Measurements from ENCODE around the gene VWA1.

Gene VWA1

DNA sequence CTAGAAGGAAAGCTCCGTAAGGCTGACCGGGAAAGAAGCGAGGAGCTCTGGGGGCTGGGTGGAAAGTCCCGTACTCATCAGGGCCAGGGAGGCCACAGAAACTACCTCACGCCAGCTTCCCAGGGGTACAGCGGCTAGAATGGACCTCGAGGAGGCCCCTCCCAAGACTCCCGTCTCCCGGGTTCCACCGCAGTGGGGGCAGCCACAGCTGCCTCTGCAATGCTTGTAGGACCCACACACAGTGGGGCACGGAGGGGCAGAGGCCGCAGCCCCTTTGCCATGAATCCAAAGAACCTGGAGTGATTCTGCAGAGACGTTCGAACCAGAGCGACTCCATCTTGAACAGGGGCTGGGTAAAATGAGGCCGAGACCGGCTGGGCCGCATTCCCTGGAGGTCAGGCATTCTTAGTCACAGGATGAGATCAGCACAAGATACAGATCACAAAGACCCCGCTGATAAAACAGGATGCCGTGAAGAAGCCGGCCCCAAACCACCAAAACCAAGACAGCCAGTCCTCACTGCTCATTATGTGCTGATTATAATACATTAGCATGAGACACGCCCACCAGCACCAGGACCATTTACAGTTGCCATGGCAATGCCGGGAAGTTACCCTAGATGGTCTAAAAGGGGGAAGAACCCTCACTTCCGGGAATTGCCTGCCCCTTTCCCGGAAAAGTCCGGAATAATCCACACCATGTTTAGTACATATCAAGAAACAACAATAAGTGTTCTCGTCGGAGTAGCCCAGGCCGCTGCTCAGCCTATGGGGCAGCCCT is 12.8 kb upstream of the VWA1 start:
- no peak overlapping the region for H3K27ac ChIP-seq
- TF ChIP-seq ZFX (IDR thresholded peaks at IDR 0.05): no peak
- TF ChIP-seq, protein P1, sequence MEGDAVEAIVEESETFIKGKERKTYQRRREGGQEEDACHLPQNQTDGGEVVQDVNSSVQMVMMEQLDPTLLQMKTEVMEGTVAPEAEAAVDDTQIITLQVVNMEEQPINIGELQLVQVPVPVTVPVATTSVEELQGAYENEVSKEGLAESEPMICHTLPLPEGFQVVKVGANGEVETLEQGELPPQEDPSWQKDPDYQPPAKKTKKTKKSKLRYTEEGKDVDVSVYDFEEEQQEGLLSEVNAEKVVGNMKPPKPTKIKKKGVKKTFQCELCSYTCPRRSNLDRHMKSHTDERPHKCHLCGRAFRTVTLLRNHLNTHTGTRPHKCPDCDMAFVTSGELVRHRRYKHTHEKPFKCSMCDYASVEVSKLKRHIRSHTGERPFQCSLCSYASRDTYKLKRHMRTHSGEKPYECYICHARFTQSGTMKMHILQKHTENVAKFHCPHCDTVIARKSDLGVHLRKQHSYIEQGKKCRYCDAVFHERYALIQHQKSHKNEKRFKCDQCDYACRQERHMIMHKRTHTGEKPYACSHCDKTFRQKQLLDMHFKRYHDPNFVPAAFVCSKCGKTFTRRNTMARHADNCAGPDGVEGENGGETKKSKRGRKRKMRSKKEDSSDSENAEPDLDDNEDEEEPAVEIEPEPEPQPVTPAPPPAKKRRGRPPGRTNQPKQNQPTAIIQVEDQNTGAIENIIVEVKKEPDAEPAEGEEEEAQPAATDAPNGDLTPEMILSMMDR (conservative IDR thresholded peaks at IDR 0.05): no peak

DNA sequence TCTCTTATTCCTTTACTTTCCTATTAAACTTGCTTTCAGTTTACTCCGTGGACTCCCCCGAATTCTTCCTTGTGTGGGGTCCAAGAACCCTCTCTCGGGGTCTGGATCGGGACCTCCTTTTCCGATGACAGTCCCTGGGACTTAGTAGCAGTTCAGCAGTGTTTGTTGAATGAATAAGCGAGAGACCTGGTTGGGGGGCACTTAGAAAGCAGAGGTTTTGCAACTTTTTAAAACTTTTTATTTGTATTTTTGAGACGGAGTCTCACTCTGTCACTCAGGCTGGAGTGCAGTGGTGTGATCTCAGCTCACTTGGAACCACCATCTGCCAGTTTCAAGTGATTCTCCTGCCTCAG is 12.3 kb upstream of the VWA1 start:
- TF ChIP-seq, protein P1 (conservative IDR thresholded peaks at IDR 0.05): no peak
- TF ChIP-seq ZFX (IDR thresholded peaks at IDR 0.05): no peak
- no peak overlapping the region for H3K27ac ChIP-seq

DNA sequence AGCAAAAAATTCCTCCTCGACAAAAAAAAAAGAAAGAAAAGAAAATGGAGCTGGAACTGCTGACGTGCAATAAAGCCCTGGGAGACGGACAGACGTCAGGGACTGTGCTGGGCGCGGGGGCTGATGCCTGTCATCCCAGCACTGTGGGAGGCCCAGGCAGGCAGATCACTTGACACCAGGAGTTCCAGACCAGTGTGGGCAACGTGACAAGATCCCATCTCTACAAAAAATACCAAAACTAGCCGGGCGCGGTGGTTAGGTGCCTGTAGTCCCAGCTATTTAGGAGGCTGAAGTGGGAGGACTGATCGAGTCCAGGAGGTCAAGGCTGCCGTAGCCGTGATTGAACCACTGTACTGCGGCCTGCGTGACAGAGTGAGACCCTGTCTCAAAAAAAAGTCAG is 10.8 kb upstream of the VWA1 start:
- no peak overlapping the region for H3K27ac ChIP-seq
- TF ChIP-seq, protein P1 (conservative IDR thresholded peaks at IDR 0.05): no peak
- no peak for TF ChIP-seq ZFX (IDR thresholded peaks at IDR 0.05)

DNA sequence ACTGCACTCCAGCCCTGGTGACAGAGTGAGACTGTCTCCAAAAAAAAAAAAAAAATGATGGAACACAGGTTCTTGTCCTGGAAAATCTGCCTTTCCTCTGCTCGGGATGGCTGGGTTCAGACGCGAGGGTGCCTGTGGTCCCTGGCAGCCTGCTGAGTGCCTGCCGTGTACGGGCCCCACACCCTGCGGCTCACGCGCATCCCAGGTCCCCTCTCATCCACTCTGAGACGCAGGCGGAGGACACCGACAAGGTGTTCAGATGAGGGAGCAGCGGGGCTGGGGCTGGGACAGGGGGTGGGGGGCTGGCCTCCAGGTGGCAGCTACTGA is 10.1 kb upstream of the VWA1 start:
- no peak overlapping the region for H3K27ac ChIP-seq
- no peak for TF ChIP-seq ZFX (IDR thresholded peaks at IDR 0.05)
- TF ChIP-seq, protein P1 (conservative IDR thresholded peaks at IDR 0.05): no peak

DNA sequence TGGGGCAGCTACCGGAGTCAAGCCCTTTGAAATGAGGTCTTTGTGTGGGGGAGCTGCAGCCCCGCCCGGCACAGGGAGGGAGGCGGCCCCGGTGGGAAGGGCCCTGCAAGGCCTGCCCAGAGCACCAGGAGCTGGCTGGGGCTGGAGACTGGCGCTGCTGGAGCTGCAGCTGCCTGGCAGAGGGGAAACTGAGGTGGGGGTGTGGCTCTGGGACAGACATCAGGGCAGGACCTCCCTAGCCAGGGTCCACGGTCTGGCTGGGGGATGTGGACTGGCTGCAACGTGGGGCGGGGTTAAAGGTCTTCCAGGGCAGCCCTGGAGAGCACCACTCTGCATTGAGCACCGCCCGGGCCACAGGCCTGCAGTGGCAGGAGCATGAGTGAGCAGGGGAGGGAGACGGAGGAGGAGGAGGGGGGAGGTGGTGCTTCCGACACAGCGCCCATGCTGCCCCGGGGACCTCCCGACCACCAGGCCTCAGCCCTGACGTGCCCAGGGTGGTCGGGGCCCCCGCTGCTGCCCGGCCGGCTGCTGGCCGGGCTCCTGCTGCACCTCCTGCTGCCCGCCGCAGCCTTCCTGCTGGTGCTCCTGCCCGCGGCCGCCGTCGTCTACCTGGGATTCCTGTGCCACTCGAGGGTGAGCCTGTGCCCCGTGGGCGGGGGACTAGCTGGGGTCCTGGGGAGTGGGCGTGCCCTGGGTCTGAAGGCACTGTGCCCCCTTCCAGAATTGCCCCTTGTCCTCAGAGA is 9.6 kb upstream of the VWA1 start:
- no peak for TF ChIP-seq ZFX (IDR thresholded peaks at IDR 0.05)
- TF ChIP-seq, protein P1 (conservative IDR thresholded peaks at IDR 0.05): no peak
- no peak overlapping the region for H3K27ac ChIP-seq

DNA sequence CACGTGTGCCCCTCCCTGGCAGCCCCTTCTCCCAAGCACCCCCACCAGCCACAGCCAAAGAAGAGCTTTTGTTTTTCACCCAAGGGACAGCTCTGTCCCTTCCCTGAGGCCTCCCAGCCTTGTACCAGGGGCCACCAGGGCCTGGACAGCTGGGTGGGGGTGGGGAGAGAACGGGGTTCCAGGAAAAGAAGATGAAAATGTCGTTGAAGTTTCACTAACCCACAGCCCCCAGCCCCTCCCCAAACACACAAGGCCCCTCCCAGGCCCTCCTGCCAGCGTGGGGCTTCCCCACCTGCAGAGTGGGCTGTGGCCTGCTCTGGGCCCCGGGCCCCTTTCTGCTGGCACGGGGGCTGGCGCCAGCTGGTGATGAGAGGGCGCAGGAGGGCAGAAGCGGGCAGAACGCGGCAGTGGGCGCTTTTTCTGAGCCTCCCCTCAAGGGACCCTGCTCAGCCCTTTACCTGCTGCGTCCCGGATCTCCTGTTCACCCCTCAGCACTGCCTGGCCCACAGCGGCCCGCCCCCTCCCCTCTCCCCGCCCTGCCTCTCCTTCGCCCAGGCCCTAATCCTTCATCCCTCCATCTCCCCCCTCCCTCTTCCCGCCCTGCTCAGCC is 8.9 kb upstream of the VWA1 start:
- no peak for TF ChIP-seq ZFX (IDR thresholded peaks at IDR 0.05)
- TF ChIP-seq, protein P1 (conservative IDR thresholded peaks at IDR 0.05): no peak
- no peak overlapping the region for H3K27ac ChIP-seq
